HepG2 (cell line): ENCODE data around the gene PKD2L1. TPM values are rescaled to one million over a fixed set of nuclear protein-coding genes. Genes with fewer than 3 reads are reported as not detected.

Experiments
- AGO2 ChIP-seq: fragments of 200-400 bp; formaldehyde crosslinking; optimal IDR thresholded peaks from 2 replicates; pipeline ENCODE3; 2017; ENCODE audit warnings: mild to moderate bottlenecking, low read depth, low read length, moderate library complexity
- AHR ChIP-seq: IDR thresholded peaks from 2 replicates; pipeline ENCODE4 v1.6.1; 2018; ENCODE audit warnings: missing genetic modification reagents, missing compliant biosample characterization
- ARID3A ChIP-seq: IDR thresholded peaks from 2 replicates; pipeline ENCODE4 v1.6.1; 2012; ENCODE audit warnings: low read depth, low read length, improper control_type of control experiment
- CCDC6 ChIP-seq: sonication (generic); formaldehyde crosslinking; IDR thresholded peaks from 2 replicates; pipeline ENCODE4 v1.8.1; 2022; ENCODE audit warnings: mild to moderate bottlenecking, missing genetic modification reagents, moderate library complexity
- FOXC1 ChIP-seq: sonication (generic); formaldehyde crosslinking; IDR thresholded peaks from 2 replicates; pipeline ENCODE4 v1.8.0; 2022; ENCODE audit warnings: mild to moderate bottlenecking, missing genetic modification reagents, borderline replicate concordance
- GABPA ChIP-seq, 2 experiments: IDR thresholded peaks; 2 replicates each; pipeline ENCODE4 v1.6.1; 2011 to 2016; ENCODE audit warnings: low read depth in 2 of 2, low read length in 1 of 2, missing biosample characterization in 1 of 2, missing genetic modification characterization in 1 of 2
- HOXA7 ChIP-seq: sonication (generic); formaldehyde crosslinking; IDR thresholded peaks from 2 replicates; pipeline ENCODE4 v1.8.1; 2022; ENCODE audit warnings: mild to moderate bottlenecking, missing genetic modification reagents, moderate library complexity
- RCOR2 ChIP-seq: IDR thresholded peaks from 2 replicates; pipeline ENCODE4 v1.6.1; 2016; ENCODE audit warnings: missing biosample characterization, missing genetic modification reagents
- RERE ChIP-seq: IDR thresholded peaks from 2 replicates; pipeline ENCODE4 v1.6.1; 2016; ENCODE audit warnings: low read depth, missing genetic modification reagents, missing compliant biosample characterization
- ZNF136 ChIP-seq: sonication (generic); formaldehyde crosslinking; IDR thresholded peaks from 2 replicates; pipeline ENCODE4 v1.8.1; 2022; ENCODE audit warnings: low read depth, mild to moderate bottlenecking, moderate library complexity, missing genetic modification reagents
- ZNF484 ChIP-seq: sonication (generic); formaldehyde crosslinking; IDR thresholded peaks from 2 replicates; pipeline ENCODE4 v1.5.1; 2020; ENCODE audit warnings: mild to moderate bottlenecking, low read depth, missing genetic modification reagents, borderline replicate concordance
- ZNF501 ChIP-seq: sonication (generic); formaldehyde crosslinking; IDR thresholded peaks from 2 replicates; pipeline ENCODE4 v1.5.1; 2020; ENCODE audit warnings: mild to moderate bottlenecking, moderate library complexity, missing genetic modification reagents
- ZNF703 ChIP-seq: sonication (generic); formaldehyde crosslinking; IDR thresholded peaks from 2 replicates; pipeline ENCODE4 v1.5.1; 2020; ENCODE audit warnings: missing genetic modification reagents, mild to moderate bottlenecking, moderate library complexity, borderline replicate concordance
- ZNF713 ChIP-seq: sonication (generic); formaldehyde crosslinking; IDR thresholded peaks from 2 replicates; pipeline ENCODE4 v1.4.0; 2020; ENCODE audit warnings: mild to moderate bottlenecking, missing genetic modification reagents
- ZNF768 ChIP-seq: sonication (generic); formaldehyde crosslinking; IDR thresholded peaks from 2 replicates; pipeline ENCODE4 v1.4.0; 2020; ENCODE audit warnings: missing genetic modification reagents
- ZNF839 ChIP-seq: sonication (generic); formaldehyde crosslinking; IDR thresholded peaks from 2 replicates; pipeline ENCODE4 v1.4.0; 2020; ENCODE audit warnings: missing genetic modification reagents, mild to moderate bottlenecking, borderline replicate concordance
- ZNF883 ChIP-seq: sonication (generic); formaldehyde crosslinking; IDR thresholded peaks from 2 replicates; pipeline ENCODE4 v1.5.1; 2020; ENCODE audit warnings: mild to moderate bottlenecking, missing genetic modification reagents; ENCODE audit errors: not compliant biosample characterization
- polyA plus RNA-seq, 8 experiments: library from polyadenylated mRNA; depleted of rRNA in 3 of 8; stranded (reverse) in 7 of 8; unstranded in 1 of 8; fragments of >200 nt; fragmentation: Illumina TruSeq in 4 of 8; extraction: Trizol in 4 of 8; gene quantifications; 2 replicates each; pipeline versions ENCODE4 v1.2.1 to v1.2.3, GENCODE V29; 2011 to 2016; ENCODE audit warnings: low read depth in 4 of 8, missing spikeins in 1 of 8, mixed read lengths in 1 of 8; ENCODE audit not compliant: insufficient read depth in 1 of 8
- total RNA-seq, 5 experiments: library from RNA; depleted of rRNA; stranded (reverse); fragments of >200 nt; fragmentation: Illumina TruSeq; extraction: Trizol; gene quantifications; 2 replicates each; pipeline ENCODE4 v1.2.3, GENCODE V29; 2016; ENCODE audit warnings: low read depth in 1 of 5
- TF ChIP-seq, protein P1 (sequence below): sonication (generic); formaldehyde crosslinking; IDR thresholded peaks from 2 replicates; pipeline ENCODE4 v1.4.0; 2020; ENCODE audit warnings: mild to moderate bottlenecking, missing genetic modification reagents, borderline replicate concordance

PKD2L1 gene
- total and polyA plus RNA-seq, 2 of the 13 experiments (the other 11 are each of a cell fraction or from before 2014, with no cell fraction given) = 0.07 to 0.15 TPM

GRCh38 chr10:100286051-100287033 is 43.7 kb downstream of the PKD2L1 start, which contains the start of gene BLOC1S2 (continued):
- no peak for TF ChIP-seq ARID3A
- TF ChIP-seq, protein P1, sequence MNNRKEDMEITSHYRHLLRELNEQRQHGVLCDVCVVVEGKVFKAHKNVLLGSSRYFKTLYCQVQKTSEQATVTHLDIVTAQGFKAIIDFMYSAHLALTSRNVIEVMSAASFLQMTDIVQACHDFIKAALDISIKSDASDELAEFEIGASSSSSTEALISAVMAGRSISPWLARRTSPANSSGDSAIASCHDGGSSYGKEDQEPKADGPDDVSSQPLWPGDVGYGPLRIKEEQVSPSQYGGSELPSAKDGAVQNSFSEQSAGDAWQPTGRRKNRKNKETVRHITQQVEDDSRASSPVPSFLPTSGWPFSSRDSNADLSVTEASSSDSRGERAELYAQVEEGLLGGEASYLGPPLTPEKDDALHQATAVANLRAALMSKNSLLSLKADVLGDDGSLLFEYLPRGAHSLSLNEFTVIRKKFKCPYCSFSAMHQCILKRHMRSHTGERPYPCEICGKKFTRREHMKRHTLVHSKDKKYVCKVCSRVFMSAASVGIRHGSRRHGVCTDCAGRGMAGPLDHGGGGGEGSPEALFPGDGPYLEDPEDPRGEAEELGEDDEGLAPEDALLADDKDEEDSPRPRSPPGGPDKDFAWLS (CRISPR knock-in tag) = peak; percentile 67; the same call in 1 of the 2 replicates
- TF ChIP-seq ZNF883 (CRISPR knock-in tag) = no peak
- TF ChIP-seq HOXA7 (CRISPR knock-in tag) = no peak
- TF ChIP-seq ZNF484 (CRISPR knock-in tag) = no peak
- peak; percentile 69 for TF ChIP-seq AGO2
- TF ChIP-seq RERE (CRISPR knock-in tag) = no peak
- no peak for TF ChIP-seq AHR (CRISPR knock-in tag)
- peak; percentile 90 for TF ChIP-seq ZNF501 (CRISPR knock-in tag)
- TF ChIP-seq GABPA (IDR thresholded peaks at IDR 0.05; ENCODE audit: low read depth, low read length) = peak; percentile 42
- 0 out of 2 replicates have a peak, but pooled peaks have one; percentile 23 for TF ChIP-seq GABPA (CRISPR knock-in tag; IDR thresholded peaks at IDR 0.05; ENCODE audit: low read depth)
- TF ChIP-seq RCOR2 (CRISPR knock-in tag) = no peak
- TF ChIP-seq ZNF713 (CRISPR knock-in tag) = peak; percentile 87; the same call in 1 of the 2 replicates
- peak; percentile 95; the same call in 1 of the 2 replicates for TF ChIP-seq ZNF839 (CRISPR knock-in tag)
- TF ChIP-seq ZNF768 = no peak
- TF ChIP-seq CCDC6 (CRISPR knock-in tag) = no peak; the same call in 1 of the 2 replicates
- peak; percentile 85; the same call in 1 of the 2 replicates for TF ChIP-seq FOXC1 (CRISPR knock-in tag)
- TF ChIP-seq ZNF136 = no peak
- no peak; the same call in 1 of the 2 replicates for TF ChIP-seq ZNF703 (CRISPR knock-in tag)
